Mammary epithelial cell (primary cell): ENCODE measurements around the gene CCDC142.

ENCODE experiments used
- CTCF ChIP-seq, 2 donors: IDR thresholded peaks in 1 of 2; conservative IDR thresholded peaks in 1 of 2; 2 replicates each; pipeline ENCODE4 v1.5.1; 2011 to 2012; ENCODE audit warnings: inconsistent platforms in 2 of 2, low read length in 2 of 2, mild to moderate bottlenecking in 2 of 2, control low read depth in 1 of 2, low read depth in 1 of 2; ENCODE audit not compliant: insufficient read depth in 1 of 2; ENCODE audit errors: extremely low read depth in 1 of 2
- EZH2 ChIP-seq: IDR thresholded peaks from 2 replicates; pipeline ENCODE4 v1.6.1; 2012; ENCODE audit warnings: low read length, inconsistent platforms, borderline replicate concordance

DNA sequence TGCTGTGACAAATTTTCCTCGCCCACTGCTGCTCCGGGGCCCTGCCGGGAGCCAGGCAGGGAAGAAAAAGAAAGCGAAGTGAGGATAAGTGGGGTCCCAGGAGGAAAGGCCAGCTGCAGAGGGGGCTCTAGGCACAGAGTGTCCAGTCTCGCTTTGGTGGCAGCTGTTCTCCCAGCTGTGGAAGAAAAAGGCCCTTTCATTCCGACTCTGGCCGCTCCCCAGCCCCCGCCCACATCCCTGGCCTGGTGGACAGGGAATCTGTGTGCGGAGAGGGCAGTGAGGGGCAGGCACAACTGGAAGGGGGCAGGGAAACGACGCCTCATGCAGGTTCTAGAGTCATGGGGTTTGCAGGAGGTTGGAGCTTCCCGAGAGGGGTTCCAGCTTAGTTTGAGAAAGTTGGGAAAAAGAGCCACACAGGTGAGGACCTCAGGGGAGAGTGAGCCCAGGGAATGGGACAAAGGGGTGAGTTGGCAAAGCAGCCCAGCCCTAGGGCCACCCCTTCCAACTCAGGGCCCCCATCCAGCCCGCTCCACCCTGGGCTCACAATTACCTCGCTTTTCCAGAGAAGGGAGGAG, 42.9 kb downstream of the CCDC142 start:
- TF ChIP-seq CTCF (conservative IDR thresholded peaks at IDR 0.05 in 1 of 2, IDR thresholded peaks at IDR 0.05 in 1 of 2; ENCODE audit: extremely low read depth in 1 of 2, insufficient read depth in 1 of 2, low read depth in 1 of 2, low read length in 2 of 2) (no peak), EZH2 (no peak)
